ENCODE results near the gene PRMT9.
A peak's percentile ranks its signal among the peaks of the same experiment; 100 is the strongest.

The PRMT9 gene

GRCh38 chr4:147683717-147684700, at the start of gene PRMT9:
Gene PRMT9 (minus strand): TSS chr4:147684163. CDS start chr4:147683987, 176 bp downstream.
- peak; percentile 69 to 83 for DNase-seq (ENCODE audit: low read depth in 1 of 2, low spot score in 1 of 2)

- DNase-seq (ENCODE audit: low read depth in 1 of 2, low spot score in 1 of 2), result no peak
These were observed 48.7 kb upstream of the PRMT9 start for GRCh38 chr4:147732518-147733235.

GRCh38 chr4:147731580-147732517, 47.9 kb upstream of the PRMT9 start, which contains the start of gene ARHGAP10:
Gene ARHGAP10 (plus strand): TSS chr4:147732088. CDS start chr4:147732302, 214 bp downstream.
- DNase-seq (ENCODE audit: low read depth in 1 of 2, low spot score in 1 of 2), result peak; percentile 43 to 54

- DNase-seq (ENCODE audit: low read depth in 1 of 2, low spot score in 1 of 2), result no peak
These were observed 46.4 kb upstream of the PRMT9 start for GRCh38 chr4:147730333-147730732.

GRCh38 chr4:147727476-147728028, 43.6 kb upstream of the PRMT9 start:
- no peak for DNase-seq (ENCODE audit: low read depth in 1 of 2, low spot score in 1 of 2)

GRCh38 chr4:147725673-147726072, 41.7 kb upstream of the PRMT9 start:
- no peak for DNase-seq (ENCODE audit: low read depth in 1 of 2, low spot score in 1 of 2)

GRCh38 chr4:147724468-147725201, 40.7 kb upstream of the PRMT9 start:
- DNase-seq (ENCODE audit: low read depth in 1 of 2, low spot score in 1 of 2), result no peak

- no peak for DNase-seq (ENCODE audit: low read depth in 1 of 2, low spot score in 1 of 2)
These were observed 39.4 kb upstream of the PRMT9 start for GRCh38 chr4:147723326-147723725.

- no peak for DNase-seq (ENCODE audit: low read depth in 1 of 2, low spot score in 1 of 2)
These were observed 33.9 kb upstream of the PRMT9 start for GRCh38 chr4:147717878-147718277.

GRCh38 chr4:147714575-147715401, 30.8 kb upstream of the PRMT9 start:
- no peak for DNase-seq (ENCODE audit: low read depth in 1 of 2, low spot score in 1 of 2)

- DNase-seq (ENCODE audit: low read depth in 1 of 2, low spot score in 1 of 2), result no peak
These were observed 26.0 kb upstream of the PRMT9 start for GRCh38 chr4:147709999-147710398.

GRCh38 chr4:147707892-147708672, 24.1 kb upstream of the PRMT9 start:
- DNase-seq (ENCODE audit: low read depth in 1 of 2, low spot score in 1 of 2), result peak in 1 of 2 donors; percentile 39

GRCh38 chr4:147704846-147705245, 20.9 kb upstream of the PRMT9 start:
- DNase-seq (ENCODE audit: low read depth in 1 of 2, low spot score in 1 of 2), result no peak

GRCh38 chr4:147696866-147697265, 12.9 kb upstream of the PRMT9 start:
- no peak for DNase-seq (ENCODE audit: low read depth in 1 of 2, low spot score in 1 of 2)

- DNase-seq (ENCODE audit: low read depth in 1 of 2, low spot score in 1 of 2), result no peak
These were observed 9.3 kb upstream of the PRMT9 start for GRCh38 chr4:147693218-147693617.

- DNase-seq (ENCODE audit: low read depth in 1 of 2, low spot score in 1 of 2), result no peak
These were observed 7.9 kb upstream of the PRMT9 start for GRCh38 chr4:147691820-147692219.

- no peak for DNase-seq (ENCODE audit: low read depth in 1 of 2, low spot score in 1 of 2)
These were observed 5.1 kb upstream of the PRMT9 start for GRCh38 chr4:147689067-147689466.

- peak in 1 of 2 donors; percentile 5 for DNase-seq (ENCODE audit: low read depth in 1 of 2, low spot score in 1 of 2)
These were observed 773 bp downstream of the PRMT9 start for GRCh38 chr4:147683188-147683591.
